Stimulated activated CD4-positive, alpha-beta T cell treated with anti-CD3 and anti-CD28 coated beads, Interleukin-12 subunit alpha, Interleukin-12 subunit beta, amount 100 ng/mL, for 48 hours (primary cell): ENCODE results near the gene NBPF19.
"Not testable (repeated sequence)": the region's sequence is repeated elsewhere in the genome, so short reads cannot be mapped to it uniquely, and the experiment has no call there.

Experiments used
- DNase-seq, 3 donors: peaks; one replicate each; pipeline ENCODE4 v3.0.0-alpha.2; 2020; ENCODE audit warnings: low read depth in 2 of 3, low spot score in 1 of 3

NBPF19 gene, protein sequence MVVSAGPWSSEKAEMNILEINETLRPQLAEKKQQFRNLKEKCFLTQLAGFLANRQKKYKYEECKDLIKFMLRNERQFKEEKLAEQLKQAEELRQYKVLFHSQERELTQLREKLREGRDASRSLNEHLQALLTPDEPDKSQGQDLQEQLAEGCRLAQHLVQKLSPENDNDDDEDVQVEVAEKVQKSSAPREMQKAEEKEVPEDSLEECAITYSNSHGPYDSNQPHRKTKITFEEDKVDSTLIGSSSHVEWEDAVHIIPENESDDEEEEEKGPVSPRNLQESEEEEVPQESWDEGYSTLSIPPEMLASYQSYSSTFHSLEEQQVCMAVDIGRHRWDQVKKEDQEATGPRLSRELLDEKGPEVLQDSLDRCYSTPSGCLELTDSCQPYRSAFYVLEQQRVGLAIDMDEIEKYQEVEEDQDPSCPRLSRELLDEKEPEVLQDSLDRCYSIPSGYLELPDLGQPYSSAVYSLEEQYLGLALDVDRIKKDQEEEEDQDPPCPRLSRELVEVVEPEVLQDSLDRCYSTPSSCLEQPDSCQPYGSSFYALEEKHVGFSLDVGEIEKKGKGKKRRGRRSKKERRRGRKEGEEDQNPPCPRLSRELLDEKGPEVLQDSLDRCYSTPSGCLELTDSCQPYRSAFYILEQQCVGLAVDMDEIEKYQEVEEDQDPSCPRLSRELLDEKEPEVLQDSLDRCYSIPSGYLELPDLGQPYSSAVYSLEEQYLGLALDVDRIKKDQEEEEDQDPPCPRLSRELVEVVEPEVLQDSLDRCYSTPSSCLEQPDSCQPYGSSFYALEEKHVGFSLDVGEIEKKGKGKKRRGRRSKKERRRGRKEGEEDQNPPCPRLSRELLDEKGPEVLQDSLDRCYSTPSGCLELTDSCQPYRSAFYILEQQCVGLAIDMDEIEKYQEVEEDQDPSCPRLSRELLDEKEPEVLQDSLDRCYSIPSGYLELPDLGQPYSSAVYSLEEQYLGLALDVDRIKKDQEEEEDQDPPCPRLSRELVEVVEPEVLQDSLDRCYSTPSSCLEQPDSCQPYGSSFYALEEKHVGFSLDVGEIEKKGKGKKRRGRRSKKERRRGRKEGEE (N-terminal part only)

DNA sequence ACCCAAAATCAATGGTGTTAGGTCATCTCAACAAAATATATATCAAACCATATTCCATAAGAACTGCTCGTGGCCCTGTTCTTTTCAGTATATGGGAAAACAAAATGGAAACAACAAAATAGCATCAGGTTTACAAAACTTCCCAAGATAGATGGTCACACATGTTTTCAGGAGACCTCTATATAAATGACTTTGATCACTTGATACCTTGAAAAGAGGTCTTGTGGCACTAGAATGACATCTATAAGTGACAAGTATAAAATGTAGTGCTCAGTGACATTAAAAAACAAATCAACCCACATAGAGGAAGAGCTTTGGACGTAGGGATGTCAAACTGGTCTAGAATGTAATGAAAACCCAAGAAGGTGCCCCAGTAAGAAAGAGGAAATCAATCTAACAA is at the start of gene NBPF19:
Gene NBPF19 (plus strand): TSS at position 301 of the 400 bp plus-strand sequence. CDS start 888 bp downstream, outside the sequence.
- DNase-seq: not testable (repeated sequence)

DNA sequence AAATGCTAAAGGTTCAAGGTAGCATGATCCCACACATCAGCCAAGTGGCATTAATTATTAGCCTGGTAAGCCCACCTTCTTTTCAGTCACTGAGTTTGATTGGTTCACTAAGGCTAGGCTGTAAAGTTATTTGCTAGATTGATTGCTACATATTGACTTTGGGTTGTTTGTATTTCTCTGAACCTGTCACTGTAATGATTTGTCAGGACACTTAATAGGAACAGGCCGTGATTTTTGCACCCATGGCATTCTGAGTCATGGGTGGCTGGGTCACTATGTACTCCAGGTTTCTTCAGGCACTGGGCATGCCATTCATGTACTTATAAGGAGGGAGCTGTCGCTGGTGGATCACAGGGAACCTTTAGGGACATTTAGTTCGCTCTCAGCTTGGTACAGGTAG is 46.5 kb upstream of the NBPF19 start:
- DNase-seq: not testable (repeated sequence)

DNA sequence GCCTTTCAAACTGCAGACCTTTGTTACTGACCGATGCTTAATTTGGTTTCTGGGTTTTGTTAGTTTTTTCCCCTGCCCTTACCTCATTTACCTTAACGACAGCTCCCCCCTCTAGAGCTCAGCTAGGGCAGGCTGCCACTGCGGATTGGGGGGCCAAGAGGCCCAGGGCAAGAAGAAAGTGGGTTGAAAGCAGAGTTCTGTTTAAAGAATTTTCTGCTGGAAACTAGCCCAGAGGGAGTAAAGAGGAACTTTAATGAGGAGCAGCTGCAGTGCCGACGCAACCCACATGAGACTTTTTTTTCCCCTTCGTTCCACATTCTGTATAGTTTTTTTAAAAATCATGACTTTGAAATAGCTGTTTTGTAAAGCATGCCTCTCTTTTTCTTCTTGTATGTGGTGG is 29.4 kb upstream of the NBPF19 start:
- not testable (repeated sequence) for DNase-seq

DNA sequence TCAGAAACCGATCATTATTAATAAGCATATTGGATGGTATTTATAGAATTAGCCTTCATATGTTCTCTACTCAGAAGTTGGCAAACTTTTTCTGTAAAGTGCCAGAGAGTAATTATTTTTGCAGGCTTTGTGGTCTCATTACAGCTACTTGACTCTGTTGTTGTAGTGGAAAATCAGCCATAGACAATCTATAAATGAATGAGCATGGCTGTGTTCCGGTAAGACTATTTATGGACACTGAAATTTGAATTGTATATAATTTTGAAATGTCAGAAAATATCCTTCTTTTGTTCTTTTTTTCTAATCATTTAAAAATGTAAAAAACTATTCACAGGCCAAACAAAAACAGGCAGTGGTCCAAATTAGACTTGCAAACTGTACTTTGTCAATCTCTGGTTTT is 22.6 kb upstream of the NBPF19 start:
- DNase-seq: not testable (repeated sequence)

DNA sequence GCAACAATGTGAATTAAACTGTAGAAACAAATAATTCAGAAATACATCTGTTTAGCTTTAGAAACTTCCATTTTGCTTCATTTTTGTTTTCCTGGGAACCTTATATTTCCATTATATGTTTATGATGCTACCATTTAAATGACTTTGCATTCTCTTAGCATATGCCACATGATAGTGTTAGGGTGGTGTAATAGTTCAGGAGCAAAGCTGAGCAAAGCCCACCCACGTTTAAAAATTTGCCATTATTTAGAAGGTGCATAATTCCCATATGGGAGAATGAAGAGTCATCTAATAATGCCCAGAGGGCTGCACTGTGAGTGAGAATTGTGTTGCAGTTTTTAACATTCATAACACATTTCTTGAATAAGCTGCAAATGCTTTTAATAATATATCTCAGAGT is 22.2 kb upstream of the NBPF19 start:
- not testable (repeated sequence) for DNase-seq

DNA sequence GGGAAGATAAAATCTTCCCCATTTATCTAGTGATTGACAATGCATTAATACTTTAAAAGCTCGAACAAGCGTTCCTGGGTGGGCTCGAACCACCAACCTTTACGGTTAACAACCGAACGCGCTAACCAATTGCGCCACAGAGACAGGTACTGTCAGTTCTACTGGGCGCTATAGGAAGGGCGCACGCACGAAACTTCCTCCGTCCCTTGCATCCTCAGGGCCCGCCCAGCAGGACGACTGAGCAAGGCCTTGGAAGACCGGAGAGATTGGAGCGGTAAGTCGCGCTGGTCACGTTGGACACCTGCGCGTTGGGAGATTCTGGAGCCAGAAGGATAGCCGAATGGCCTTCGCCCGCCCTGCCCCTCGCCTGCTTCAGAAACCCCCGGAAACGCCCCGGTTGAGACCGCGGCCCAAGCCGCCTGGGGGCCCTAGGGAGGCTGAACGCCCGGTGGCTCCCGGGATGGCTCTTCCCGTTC is 83.5 kb downstream of the NBPF19 start:
- peak; percentile 49 to 58 (median 56) for DNase-seq

DNA sequence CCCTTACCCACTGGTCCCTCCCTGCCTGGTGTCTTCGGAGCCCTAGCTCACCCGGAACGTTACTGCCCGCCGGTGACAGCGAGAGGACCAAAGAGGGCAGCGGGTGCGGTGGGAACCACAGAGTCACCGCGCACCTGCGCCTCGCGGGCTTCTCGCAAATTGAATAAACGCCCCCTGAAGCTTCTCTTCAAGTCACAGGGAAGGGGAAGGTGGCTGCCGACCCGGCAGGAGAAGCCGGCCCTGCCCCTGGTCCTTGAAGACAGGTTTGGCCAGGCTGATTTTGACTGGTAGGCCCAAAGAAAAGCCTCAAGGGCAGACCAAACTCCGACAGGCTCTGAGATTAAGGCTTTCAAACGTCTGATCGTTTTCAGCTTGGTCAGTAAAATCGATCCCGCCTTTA is 87.0 kb downstream of the NBPF19 start:
- DNase-seq: not testable (repeated sequence)

DNA sequence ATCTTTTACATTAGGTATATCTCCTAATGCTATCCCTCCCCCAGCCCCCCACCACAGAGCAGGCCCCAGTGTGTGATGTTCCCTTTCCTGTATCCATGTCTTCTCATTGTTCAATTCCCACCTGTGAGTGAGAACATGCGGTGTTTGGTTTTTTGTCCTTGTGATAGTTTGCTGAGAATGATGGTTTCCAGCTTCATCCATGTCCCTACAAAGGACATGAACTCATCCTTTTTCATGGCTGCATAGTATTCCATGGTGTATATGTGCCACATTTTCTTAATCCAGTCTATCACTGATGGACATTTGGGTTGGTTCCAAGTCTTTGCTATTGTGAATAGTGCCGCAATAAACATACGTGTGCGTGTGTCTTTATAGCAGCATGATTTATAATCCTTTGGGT is 90.6 kb downstream of the NBPF19 start:
- DNase-seq: not testable (repeated sequence)

DNA sequence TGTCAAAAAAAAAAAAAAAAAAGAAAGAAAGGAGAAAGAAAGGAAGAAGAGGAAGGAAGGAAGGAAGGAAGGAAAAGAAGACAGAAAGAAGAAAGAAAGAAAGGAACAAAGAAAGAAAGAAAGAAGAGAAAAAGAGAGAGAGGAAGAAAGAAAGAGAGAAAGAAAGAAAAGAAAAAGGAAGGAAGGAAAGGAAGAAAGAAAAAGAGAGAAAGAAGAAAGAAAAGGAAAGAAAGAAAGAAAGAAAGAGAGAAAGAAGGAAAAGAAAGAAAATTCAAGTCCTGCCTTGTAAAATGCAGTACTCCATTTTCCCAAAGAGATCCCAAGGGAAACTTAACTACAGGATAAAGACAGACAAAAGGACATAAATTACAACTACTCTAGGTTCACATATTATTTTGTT is 97.9 kb downstream of the NBPF19 start:
- DNase-seq: not testable (repeated sequence)

DNA sequence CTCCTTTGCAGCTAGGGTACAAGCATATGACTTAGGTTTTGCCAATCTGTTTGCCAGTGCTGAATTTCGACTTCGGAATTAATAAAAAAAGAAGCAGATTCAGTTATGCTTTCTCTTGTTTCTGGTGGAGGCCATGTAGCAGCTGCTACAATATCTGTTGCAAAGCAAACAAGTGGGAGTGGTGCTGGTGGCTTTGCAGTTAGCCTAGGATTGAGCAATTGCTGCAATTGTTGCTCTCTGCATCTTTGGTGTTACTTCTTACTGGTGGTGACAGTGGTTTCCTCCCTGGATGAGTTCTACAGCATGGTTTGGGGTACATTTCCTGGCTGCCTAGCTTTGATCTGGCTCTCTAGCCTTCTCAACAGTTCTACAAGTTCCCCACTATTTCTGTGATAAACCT is 110.7 kb downstream of the NBPF19 start:
- DNase-seq: peak in 1 of 3 donors; percentile 26
